Measurements from ENCODE around the gene TRABD2B. TPM values are rescaled to one million over a fixed set of nuclear protein-coding genes. Genes with fewer than 3 reads are reported as not detected.

TRABD2B gene
- total RNA-seq, 1 experiment from 2014 or later, result 0.05 TPM

GRCh38 chr1:47940326-47940725 is 56.9 kb downstream of the TRABD2B start (continued):
- TF ChIP-seq CTCF (IDR thresholded peaks at IDR 0.05 in 2 of 3, conservative IDR thresholded peaks at IDR 0.05 in 1 of 3; ENCODE audit: borderline replicate concordance in 1 of 3, insufficient read depth in 1 of 3, low read depth in 2 of 3, low read length in 2 of 3), result no peak
- TF ChIP-seq ZFX (IDR thresholded peaks at IDR 0.05), result no peak
- no peak for TF ChIP-seq SP1 (IDR thresholded peaks at IDR 0.05; ENCODE audit: low read depth)
- TF ChIP-seq ZNF274 (IDR thresholded peaks at IDR 0.05; ENCODE audit: low read depth, low read length), result no peak

GRCh38 chr1:47938520-47938919 is 58.7 kb downstream of the TRABD2B start:
- no TSS peak for BruUV-seq (replicated peaks)
- no peaks in the 10 kb centered on the region for H4K20me1 ChIP-seq (ENCODE audit: insufficient read depth)
- H3K79me2 ChIP-seq (ENCODE audit: insufficient read depth, low read length), result no peaks in the 10 kb centered on the region
- no peak overlapping the region for H3K4me2 ChIP-seq (ENCODE audit: low read length)
- peaks cover 2 to 18% of the 10 kb centered on the region in 2 experiments; a peak in 2 of 4 replicates for H3K4me1 ChIP-seq (ENCODE audit: control insufficient read depth in 1 of 2, insufficient read depth in 2 of 2, low read length in 2 of 2)
- H3K9me3 ChIP-seq (ENCODE audit: control insufficient read depth in 1 of 2, insufficient read depth in 1 of 2, low read depth in 1 of 2, low read length in 2 of 2), result no peaks in the 10 kb centered on the region
- no peaks in the 10 kb centered on the region for H3K36me3 ChIP-seq (ENCODE audit: control insufficient read depth in 1 of 2, insufficient read depth in 2 of 2, low read length in 2 of 2)
- POLR2A ChIA-PET, result no interaction called here
- ATAC-seq (no peak), DNase-seq (ENCODE audit: low read depth, low spot score) (no peak)
- H2AFZ ChIP-seq (ENCODE audit: low read depth, low read length, poor library complexity, severe bottlenecking), result no peak overlapping the region
- no peak overlapping the region for H3K27ac ChIP-seq (ENCODE audit: low read depth, low read length)
- CTCF ChIA-PET, result no interaction called here
- H3K4me3 ChIP-seq (replicated peaks in 1 of 2; ENCODE audit: low read depth in 1 of 2, low read length in 2 of 2), result no peak overlapping the region
- H3K9ac ChIP-seq (ENCODE audit: low read length), result no peak overlapping the region
- no peak for TF ChIP-seq CTCF (IDR thresholded peaks at IDR 0.05 in 2 of 3, conservative IDR thresholded peaks at IDR 0.05 in 1 of 3; ENCODE audit: borderline replicate concordance in 1 of 3, insufficient read depth in 1 of 3, low read depth in 2 of 3, low read length in 2 of 3)
- no peak for TF ChIP-seq CEBPB (IDR thresholded peaks at IDR 0.05; ENCODE audit: low read depth)
- TF ChIP-seq, protein P1, sequence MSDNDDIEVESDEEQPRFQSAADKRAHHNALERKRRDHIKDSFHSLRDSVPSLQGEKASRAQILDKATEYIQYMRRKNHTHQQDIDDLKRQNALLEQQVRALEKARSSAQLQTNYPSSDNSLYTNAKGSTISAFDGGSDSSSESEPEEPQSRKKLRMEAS (IDR thresholded peaks at IDR 0.05), result no peak
- no peak for TF ChIP-seq CBX3 (IDR thresholded peaks at IDR 0.05; ENCODE audit: low read depth)
- no peak for TF ChIP-seq YY1 (IDR thresholded peaks at IDR 0.05; ENCODE audit: extremely low read depth, insufficient replicate concordance, low read depth, low read length)
- no peak for TF ChIP-seq POLR2AphosphoS5 (IDR thresholded peaks at IDR 0.05; ENCODE audit: low read depth, low read length)
- TF ChIP-seq SIN3A (IDR thresholded peaks at IDR 0.05; ENCODE audit: low read depth), result no peak
- TF ChIP-seq EZH2phosphoT487 (IDR thresholded peaks at IDR 0.05; ENCODE audit: borderline replicate concordance), result no peak
- no peak for TF ChIP-seq TCF7L2 (IDR thresholded peaks at IDR 0.05; ENCODE audit: borderline replicate concordance, extremely low read depth, insufficient read depth, insufficient read length)
- TF ChIP-seq POLR2A (IDR thresholded peaks at IDR 0.05; ENCODE audit: borderline replicate concordance, extremely low read depth, insufficient read depth, insufficient read length), result no peak
- TF ChIP-seq, protein P2, sequence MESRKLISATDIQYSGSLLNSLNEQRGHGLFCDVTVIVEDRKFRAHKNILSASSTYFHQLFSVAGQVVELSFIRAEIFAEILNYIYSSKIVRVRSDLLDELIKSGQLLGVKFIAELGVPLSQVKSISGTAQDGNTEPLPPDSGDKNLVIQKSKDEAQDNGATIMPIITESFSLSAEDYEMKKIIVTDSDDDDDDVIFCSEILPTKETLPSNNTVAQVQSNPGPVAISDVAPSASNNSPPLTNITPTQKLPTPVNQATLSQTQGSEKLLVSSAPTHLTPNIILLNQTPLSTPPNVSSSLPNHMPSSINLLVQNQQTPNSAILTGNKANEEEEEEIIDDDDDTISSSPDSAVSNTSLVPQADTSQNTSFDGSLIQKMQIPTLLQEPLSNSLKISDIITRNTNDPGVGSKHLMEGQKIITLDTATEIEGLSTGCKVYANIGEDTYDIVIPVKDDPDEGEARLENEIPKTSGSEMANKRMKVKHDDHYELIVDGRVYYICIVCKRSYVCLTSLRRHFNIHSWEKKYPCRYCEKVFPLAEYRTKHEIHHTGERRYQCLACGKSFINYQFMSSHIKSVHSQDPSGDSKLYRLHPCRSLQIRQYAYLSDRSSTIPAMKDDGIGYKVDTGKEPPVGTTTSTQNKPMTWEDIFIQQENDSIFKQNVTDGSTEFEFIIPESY (IDR thresholded peaks at IDR 0.05; ENCODE audit: extremely low read depth, insufficient replicate concordance, low read length), result no peak
- no peak for TF ChIP-seq SP1 (IDR thresholded peaks at IDR 0.05; ENCODE audit: low read depth)
- no peak for TF ChIP-seq FOSL1 (IDR thresholded peaks at IDR 0.05; ENCODE audit: low read depth)
- TF ChIP-seq SRF (IDR thresholded peaks at IDR 0.05; ENCODE audit: low read depth), result no peak
- no peak for TF ChIP-seq ELF1 (IDR thresholded peaks at IDR 0.05; ENCODE audit: borderline replicate concordance, low read depth)
- no peak for TF ChIP-seq JUND (IDR thresholded peaks at IDR 0.05)
- TF ChIP-seq ZNF274 (IDR thresholded peaks at IDR 0.05; ENCODE audit: low read depth, low read length), result no peak
- TF ChIP-seq ZFX (IDR thresholded peaks at IDR 0.05), result no peak
- no peak for TF ChIP-seq EGR1 (IDR thresholded peaks at IDR 0.05; ENCODE audit: low read depth)
- no peak for TF ChIP-seq EZH2 (IDR thresholded peaks at IDR 0.05)
- no peaks in the 10 kb centered on the region for H3K9me2 ChIP-seq (ENCODE audit: insufficient read depth)
- intact Hi-C loops (cut with micrococcal nuclease), result no loop called here
- RAD21 ChIA-PET (ENCODE audit: low non-redundant PET in 1 of 2, low total read pairs in 2 of 2, uncharacterized antibody in 2 of 2, unreplicated experiment in 2 of 2), result no interaction called here
- H3K27me3 ChIP-seq (ENCODE audit: insufficient read depth, low read length), result no peaks in the 10 kb centered on the region; the same call in none of the 2 replicates

Measured in HCT116 (cell line).